ENCODE measurements around the gene DLL3. TPM values are rescaled to one million over a fixed set of nuclear protein-coding genes. Genes with fewer than 3 reads are reported as not detected.

DLL3 gene
- total RNA-seq, 1 experiment from 2014 or later: 0.17 TPM

DNA sequence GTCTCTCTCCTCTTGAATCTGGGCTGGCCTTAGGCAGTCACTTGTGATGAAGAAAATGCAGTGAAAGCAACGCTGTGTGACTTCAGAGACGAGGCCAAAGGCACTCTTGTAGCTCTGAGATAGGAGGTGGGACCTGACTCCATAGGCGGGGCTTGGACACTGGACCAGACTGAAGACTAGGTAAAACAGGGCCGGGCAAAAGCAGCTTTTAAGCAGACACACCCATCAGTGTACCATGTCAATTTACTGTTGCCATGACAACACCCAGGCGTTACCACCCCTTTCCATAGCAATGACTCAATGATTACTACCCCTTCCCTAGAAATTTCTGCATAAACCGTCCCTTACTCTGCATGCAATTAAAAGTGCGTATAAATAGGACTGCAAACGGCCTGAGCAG is 47.9 kb downstream of the DLL3 start (continued):
- TF ChIP-seq, protein P1, sequence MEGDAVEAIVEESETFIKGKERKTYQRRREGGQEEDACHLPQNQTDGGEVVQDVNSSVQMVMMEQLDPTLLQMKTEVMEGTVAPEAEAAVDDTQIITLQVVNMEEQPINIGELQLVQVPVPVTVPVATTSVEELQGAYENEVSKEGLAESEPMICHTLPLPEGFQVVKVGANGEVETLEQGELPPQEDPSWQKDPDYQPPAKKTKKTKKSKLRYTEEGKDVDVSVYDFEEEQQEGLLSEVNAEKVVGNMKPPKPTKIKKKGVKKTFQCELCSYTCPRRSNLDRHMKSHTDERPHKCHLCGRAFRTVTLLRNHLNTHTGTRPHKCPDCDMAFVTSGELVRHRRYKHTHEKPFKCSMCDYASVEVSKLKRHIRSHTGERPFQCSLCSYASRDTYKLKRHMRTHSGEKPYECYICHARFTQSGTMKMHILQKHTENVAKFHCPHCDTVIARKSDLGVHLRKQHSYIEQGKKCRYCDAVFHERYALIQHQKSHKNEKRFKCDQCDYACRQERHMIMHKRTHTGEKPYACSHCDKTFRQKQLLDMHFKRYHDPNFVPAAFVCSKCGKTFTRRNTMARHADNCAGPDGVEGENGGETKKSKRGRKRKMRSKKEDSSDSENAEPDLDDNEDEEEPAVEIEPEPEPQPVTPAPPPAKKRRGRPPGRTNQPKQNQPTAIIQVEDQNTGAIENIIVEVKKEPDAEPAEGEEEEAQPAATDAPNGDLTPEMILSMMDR (IDR thresholded peaks at IDR 0.05 in 2 of 3, conservative IDR thresholded peaks at IDR 0.05 in 1 of 3; ENCODE audit: borderline replicate concordance in 1 of 3, insufficient read depth in 1 of 3, low read depth in 2 of 3, low read length in 2 of 3): no peak
- no peak for TF ChIP-seq POLR2AphosphoS5 (IDR thresholded peaks at IDR 0.05; ENCODE audit: low read depth, low read length)

DNA sequence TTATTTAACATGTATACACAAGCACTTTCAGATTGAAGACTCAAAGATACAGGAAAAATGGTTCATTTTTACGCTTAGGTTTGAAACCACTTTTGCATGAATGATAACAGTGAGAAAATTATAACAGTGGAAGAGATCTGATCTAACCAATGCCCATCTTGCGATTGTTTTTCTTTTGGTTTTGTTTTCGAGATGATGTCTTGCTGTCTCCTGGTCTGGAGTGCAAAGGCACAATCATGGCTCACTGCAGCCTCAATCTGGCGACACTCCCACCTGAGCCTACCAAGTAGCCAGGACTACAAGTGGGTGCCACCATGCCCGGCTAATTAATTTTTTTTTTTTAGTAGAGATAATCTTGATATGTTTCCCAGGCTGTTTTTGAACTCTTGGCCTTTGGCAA is 51.5 kb downstream of the DLL3 start:
- POLR2A ChIA-PET: no interaction called here
- RAD21 ChIA-PET (ENCODE audit: low non-redundant PET in 1 of 2, low total read pairs in 2 of 2, uncharacterized antibody in 2 of 2, unreplicated experiment in 2 of 2): no interaction called here
- CTCF ChIA-PET: no interaction called here

DNA sequence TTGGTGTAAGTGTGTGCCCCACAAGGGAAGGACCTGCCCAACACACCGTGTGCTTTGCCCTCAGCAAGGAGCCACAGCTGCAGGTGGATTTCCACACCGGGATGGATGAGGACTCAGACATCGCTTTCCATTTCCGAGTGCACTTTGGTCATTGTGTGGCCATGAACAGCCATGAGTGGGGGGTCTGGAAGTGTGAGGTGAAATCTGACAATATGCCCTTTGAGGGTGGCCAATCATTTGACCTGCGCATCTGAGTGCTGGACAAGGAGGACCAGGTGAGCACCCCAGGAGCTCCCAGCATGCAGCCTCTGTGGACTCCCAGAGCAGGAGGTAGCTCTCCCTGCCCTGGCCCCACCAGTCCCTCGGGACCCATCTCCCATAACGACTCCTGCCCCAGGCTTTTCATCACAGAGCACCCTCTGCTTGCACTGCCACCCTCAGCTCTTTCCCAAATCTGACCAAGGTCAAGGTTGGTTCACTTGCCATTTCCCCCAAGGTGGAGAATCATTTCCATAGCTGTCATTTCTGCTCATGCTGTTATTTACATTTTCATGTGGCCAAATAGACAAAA is 54.4 kb downstream of the DLL3 start:
- no peak for DNase-seq (ENCODE audit: low read depth, low spot score)
- Histone ChIP-seq H3K9me3 (ENCODE audit: control insufficient read depth in 1 of 2, insufficient read depth in 1 of 2, low read depth in 1 of 2, low read length in 2 of 2) (no peaks in the 10 kb centered on the region), H2AFZ (ENCODE audit: low read depth, low read length, poor library complexity, severe bottlenecking) (no peak overlapping the region), H3K9ac (ENCODE audit: low read length) (no peak overlapping the region), H3K4me3 (replicated peaks in 1 of 2; ENCODE audit: low read depth in 1 of 2, low read length in 2 of 2) (no peak overlapping the region), H4K20me1 (ENCODE audit: insufficient read depth) (no peaks in the 10 kb centered on the region), H3K9me2 (ENCODE audit: insufficient read depth) (no peaks in the 10 kb centered on the region), H3K4me1 (ENCODE audit: control insufficient read depth in 1 of 2, insufficient read depth in 2 of 2, low read length in 2 of 2) (peaks cover 0 to 3% of the 10 kb centered on the region in 2 experiments; a peak in 1 of 4 replicates), H3K4me2 (ENCODE audit: low read length) (no peak overlapping the region), H3K27me3 (ENCODE audit: insufficient read depth, low read length) (peaks cover 31% of the 10 kb centered on the region), H3K79me2 (ENCODE audit: insufficient read depth, low read length) (no peaks in the 10 kb centered on the region), H3K27ac (ENCODE audit: low read depth, low read length) (no peak overlapping the region), H3K36me3 (ENCODE audit: control insufficient read depth in 1 of 2, insufficient read depth in 2 of 2, low read length in 2 of 2) (no peaks in the 10 kb centered on the region)
- no peak for ATAC-seq
- TF ChIP-seq RAD21 (IDR thresholded peaks at IDR 0.05; ENCODE audit: low read depth) (no peak), POLR2AphosphoS5 (IDR thresholded peaks at IDR 0.05; ENCODE audit: low read depth, low read length) (no peak), EZH2phosphoT487 (IDR thresholded peaks at IDR 0.05; ENCODE audit: borderline replicate concordance) (no peak)
- TF ChIP-seq, protein P2, sequence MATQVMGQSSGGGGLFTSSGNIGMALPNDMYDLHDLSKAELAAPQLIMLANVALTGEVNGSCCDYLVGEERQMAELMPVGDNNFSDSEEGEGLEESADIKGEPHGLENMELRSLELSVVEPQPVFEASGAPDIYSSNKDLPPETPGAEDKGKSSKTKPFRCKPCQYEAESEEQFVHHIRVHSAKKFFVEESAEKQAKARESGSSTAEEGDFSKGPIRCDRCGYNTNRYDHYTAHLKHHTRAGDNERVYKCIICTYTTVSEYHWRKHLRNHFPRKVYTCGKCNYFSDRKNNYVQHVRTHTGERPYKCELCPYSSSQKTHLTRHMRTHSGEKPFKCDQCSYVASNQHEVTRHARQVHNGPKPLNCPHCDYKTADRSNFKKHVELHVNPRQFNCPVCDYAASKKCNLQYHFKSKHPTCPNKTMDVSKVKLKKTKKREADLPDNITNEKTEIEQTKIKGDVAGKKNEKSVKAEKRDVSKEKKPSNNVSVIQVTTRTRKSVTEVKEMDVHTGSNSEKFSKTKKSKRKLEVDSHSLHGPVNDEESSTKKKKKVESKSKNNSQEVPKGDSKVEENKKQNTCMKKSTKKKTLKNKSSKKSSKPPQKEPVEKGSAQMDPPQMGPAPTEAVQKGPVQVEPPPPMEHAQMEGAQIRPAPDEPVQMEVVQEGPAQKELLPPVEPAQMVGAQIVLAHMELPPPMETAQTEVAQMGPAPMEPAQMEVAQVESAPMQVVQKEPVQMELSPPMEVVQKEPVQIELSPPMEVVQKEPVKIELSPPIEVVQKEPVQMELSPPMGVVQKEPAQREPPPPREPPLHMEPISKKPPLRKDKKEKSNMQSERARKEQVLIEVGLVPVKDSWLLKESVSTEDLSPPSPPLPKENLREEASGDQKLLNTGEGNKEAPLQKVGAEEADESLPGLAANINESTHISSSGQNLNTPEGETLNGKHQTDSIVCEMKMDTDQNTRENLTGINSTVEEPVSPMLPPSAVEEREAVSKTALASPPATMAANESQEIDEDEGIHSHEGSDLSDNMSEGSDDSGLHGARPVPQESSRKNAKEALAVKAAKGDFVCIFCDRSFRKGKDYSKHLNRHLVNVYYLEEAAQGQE (IDR thresholded peaks at IDR 0.05; ENCODE audit: low read depth): no peak
- TF ChIP-seq, protein P1 (IDR thresholded peaks at IDR 0.05 in 2 of 3, conservative IDR thresholded peaks at IDR 0.05 in 1 of 3; ENCODE audit: borderline replicate concordance in 1 of 3, insufficient read depth in 1 of 3, low read depth in 2 of 3, low read length in 2 of 3): no peak
- no TSS peak for BruUV-seq (replicated peaks)
- intact Hi-C loops (cut with micrococcal nuclease): loop anchor here (5.0 kb wide), 1 partner anchor 289 kb away; no protein-coding TSS in a partner anchor
- ChIA-PET CTCF (interaction anchor here (2.4 kb wide), 1 partner anchor 119 kb away, joined by 9 read pairs; no protein-coding TSS in a partner anchor), POLR2A (no interaction called here), RAD21 (ENCODE audit: low non-redundant PET in 1 of 2, low total read pairs in 2 of 2, uncharacterized antibody in 2 of 2, unreplicated experiment in 2 of 2) (no interaction called here)

More for the DNA sequence above, 51.5 kb downstream of the DLL3 start:
- Histone ChIP-seq H2AFZ (ENCODE audit: low read depth, low read length, poor library complexity, severe bottlenecking) (no peak overlapping the region), H3K27me3 (ENCODE audit: insufficient read depth, low read length) (peaks cover 16% of the 10 kb centered on the region), H3K4me1 (ENCODE audit: control insufficient read depth in 1 of 2, insufficient read depth in 2 of 2, low read length in 2 of 2) (no peaks in the 10 kb centered on the region; a peak in 1 of 4 replicates), H3K27ac (ENCODE audit: low read depth, low read length) (no peak overlapping the region), H3K79me2 (ENCODE audit: insufficient read depth, low read length) (no peaks in the 10 kb centered on the region), H3K4me3 (replicated peaks in 1 of 2; ENCODE audit: low read depth in 1 of 2, low read length in 2 of 2) (no peak overlapping the region), H3K4me2 (ENCODE audit: low read length) (no peak overlapping the region), H3K9me2 (ENCODE audit: insufficient read depth) (no peaks in the 10 kb centered on the region), H3K36me3 (ENCODE audit: control insufficient read depth in 1 of 2, insufficient read depth in 2 of 2, low read length in 2 of 2) (no peaks in the 10 kb centered on the region), H4K20me1 (ENCODE audit: insufficient read depth) (no peaks in the 10 kb centered on the region), H3K9me3 (ENCODE audit: control insufficient read depth in 1 of 2, insufficient read depth in 1 of 2, low read depth in 1 of 2, low read length in 2 of 2) (no peaks in the 10 kb centered on the region), H3K9ac (ENCODE audit: low read length) (no peak overlapping the region)
- intact Hi-C loops (cut with micrococcal nuclease): loop anchor here (5.0 kb wide), 1 partner anchor 292 kb away; no protein-coding TSS in a partner anchor
- no TSS peak for BruUV-seq (replicated peaks)
- ATAC-seq (no peak), DNase-seq (ENCODE audit: low read depth, low spot score) (no peak)
- TF ChIP-seq FOSL1 (IDR thresholded peaks at IDR 0.05; ENCODE audit: low read depth): no peak
- TF ChIP-seq ZNF274 (IDR thresholded peaks at IDR 0.05; ENCODE audit: low read depth, low read length): no peak

Measured in HCT116 (cell line).